RPMI8226 (cell line): ENCODE results near the gene CASP10.
"Not testable (repeated sequence)": the region's sequence is repeated elsewhere in the genome, so short reads cannot be mapped to it uniquely, and the experiment has no call there.

Experiments used
- DNase-seq: peaks from one replicate; pipeline ENCODE4 v3.0.0-alpha.2; 2015

The CASP10 gene

DNA sequence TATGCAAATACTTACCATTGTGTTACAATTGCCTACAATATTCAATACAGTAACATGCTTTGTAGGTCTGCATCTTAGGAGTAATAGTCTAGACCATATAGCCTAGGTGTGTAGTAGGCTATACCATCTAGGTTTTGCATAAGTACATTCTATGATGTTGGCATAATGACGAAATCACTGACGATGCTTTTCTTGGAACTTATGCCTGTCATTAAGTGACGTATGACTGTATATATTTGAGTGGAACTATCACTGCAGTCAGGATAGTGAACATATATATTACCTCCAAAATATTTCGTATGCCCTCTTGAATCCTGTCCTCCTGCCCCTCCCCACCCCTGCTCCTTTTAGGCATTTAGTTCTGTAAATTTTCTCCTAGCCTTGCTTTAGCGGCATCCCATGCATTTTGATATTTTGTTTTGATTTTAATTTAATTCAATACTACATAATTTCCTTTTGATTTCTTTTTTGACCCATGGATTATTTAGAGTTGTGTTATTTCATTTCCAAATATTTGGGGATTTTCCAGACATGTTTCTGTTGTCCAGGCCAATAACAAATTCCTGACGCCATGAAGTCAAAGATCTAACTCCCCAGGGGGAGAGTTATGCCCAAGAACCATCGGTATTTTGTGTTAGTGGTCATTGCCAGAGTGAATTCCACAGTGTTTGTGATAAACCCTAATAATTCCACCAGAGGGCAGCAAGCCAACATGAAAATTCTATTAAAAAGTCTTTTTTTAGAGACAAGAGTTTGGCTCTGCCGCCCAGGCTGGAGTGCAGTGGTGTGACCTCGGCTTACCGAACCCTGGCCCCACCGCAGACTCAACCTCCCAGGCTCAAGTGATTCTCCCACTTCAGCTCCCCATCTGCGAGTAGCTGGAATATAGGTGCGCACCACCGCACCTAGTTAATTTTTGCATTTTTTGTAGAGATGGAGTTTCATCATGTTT lies 53.2 kb downstream of the CASP10 start:
- peak; percentile 86 for DNase-seq

DNA sequence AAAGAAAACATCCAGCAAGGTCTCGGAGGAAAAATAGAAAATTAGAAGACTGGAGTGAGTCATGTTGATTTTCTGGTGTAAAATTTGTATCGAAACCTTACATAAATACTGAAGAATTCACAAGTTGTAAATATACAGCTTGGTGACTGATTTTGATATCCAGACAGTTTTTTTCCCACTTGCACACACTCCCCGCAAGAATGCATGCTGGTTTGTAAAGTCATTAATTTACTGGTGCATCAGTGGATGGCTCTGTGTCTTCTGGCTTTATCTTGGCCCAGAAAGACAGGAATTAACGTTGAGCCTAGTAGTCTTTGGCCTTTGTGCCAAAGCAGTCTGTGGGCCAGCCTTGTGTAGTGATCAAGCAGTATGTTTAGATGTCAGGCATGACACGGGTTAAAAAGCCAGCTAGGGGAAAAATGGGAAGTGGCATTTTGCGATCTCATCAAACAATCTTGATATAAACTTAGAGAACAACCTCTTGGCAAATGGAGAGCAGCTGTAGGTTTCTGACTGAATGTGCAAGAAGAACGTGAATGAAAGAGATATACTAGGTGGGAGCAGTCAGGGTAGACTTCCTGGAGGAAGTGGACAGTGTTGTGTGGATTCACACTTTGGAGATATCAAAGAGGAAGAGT lies 54.7 kb downstream of the CASP10 start:
- DNase-seq, result no peak

DNA sequence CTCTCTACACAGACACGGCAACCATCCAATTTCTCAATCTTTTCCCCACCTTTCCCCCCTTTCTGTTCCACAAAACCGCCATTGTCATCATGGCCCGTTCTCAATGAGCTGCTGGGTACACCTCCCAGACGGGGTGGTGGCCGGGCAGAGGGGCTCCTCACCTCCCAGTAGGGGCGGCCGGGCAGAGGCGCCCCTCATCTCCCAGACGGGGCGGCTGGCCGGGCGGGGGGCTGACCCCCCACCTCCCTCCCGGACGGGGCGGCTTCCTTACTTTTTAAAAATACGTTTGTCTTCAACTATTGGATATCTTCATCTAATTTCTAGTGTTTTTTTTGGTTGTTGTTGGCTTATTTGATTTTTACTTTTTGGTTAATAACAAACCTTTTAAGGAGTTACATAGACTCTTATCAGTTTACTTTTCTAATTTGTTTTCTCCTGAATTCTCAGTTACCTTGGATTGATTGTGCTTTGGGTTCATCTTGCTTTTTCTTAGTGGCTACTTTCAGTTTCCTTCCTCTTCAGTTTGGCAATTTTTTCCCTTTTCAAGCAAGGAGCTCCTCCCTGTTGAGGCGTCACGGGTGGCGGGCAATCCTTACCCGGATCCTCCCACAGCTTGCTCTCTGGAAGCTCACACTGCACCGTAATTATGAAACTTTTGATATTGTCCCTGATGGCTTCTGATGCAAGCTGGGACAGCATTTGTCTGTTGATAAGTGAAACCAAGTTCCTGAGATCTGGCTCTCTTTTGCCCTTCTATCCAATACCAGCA lies 56.4 kb downstream of the CASP10 start:
- not testable (repeated sequence) for DNase-seq

DNA sequence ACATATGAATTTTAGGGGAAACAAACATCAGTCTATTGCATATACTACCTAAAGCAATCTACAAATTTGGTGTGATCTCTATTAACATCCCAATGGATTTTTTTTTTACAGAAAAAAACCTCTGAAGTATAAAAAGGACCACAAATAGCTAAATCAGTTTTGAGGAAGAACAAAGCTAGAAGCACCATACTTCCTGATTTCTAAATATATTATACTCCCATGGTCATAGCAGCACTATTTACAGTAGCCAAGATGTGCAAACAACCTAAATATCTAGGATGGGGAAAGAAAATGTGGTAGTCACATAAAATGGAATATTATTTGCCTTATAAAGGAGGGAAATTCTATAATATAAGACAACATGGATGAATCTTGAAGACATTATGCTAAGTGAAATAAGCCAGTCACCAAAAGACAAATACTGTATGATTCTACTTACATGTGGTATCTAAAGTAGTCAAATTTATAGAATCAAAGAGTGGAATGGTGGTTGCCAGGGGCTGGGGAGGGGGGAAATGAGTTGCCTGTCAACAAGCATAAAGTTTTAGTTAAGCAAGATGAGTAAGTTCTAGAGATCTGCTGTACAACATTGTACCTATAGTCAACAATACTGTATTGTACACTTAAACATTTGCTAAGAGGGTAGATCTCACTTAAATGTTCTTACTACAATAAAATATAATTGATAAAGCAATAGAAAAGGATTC lies 59.8 kb downstream of the CASP10 start:
- DNase-seq, result no peak

DNA sequence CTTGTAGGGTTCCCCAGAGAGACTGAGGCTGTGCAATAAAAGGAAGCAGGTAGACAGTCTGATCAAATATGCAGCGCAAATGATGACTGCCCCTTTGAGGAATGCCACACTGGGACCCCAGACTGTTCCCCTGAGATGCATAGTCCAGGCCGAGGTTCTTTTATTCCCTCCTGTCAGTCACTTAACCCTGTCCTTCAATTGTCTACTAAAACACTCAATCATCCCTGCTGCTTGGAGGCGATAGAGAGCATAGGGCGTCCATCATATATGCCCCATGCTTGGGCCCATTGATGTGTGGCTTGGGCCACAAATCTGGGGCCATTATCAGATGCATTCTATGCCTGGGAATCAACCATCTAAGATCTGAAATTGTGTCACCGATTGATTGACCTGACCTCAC lies 61.9 kb downstream of the CASP10 start:
- no peak for DNase-seq

DNA sequence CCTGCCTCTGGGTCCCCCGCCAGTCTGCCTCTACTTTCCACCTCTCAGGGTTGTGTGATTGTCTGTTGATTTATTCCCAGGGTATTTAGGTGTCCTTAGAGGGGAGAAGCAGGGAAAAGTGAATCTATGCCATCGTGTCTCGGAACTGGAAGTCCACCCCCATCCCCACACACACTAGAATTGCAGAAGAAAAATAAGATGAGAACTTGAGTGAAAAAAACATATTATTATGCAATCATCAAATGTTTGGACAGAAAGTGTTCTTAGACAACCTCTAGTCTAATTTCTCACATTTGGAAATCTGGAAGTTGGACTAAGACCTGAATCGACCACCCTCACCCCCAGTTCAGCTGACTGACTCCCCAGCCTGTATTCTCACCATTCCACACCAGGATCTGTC lies 63.3 kb downstream of the CASP10 start:
- no peak for DNase-seq

DNA sequence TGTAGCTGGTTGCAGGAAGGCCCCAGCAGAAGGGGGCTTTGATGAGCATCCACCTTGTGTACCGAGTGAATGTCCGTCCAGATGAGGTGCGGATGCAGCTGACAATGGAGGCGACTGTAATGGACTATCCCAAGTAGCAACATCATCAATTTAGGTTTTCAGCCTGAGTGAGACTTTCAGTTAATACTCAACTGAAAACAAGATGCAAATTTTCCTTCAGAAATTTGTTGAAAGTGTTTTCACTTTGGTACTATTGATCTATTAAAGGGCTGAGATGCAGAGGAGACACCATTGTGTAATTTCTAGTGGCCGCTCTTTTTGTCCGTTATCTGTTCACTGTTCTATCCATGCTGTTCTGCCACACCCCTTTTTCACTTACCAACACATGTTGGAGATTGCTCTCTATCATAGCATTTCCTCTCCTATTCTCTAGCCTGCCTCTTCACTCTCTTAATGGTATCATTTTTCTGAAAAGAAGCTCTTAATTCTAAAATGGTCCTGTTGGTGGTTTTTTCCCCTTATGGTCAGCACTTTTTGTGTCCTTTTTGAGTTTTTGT lies 65.4 kb downstream of the CASP10 start:
- no peak for DNase-seq

DNA sequence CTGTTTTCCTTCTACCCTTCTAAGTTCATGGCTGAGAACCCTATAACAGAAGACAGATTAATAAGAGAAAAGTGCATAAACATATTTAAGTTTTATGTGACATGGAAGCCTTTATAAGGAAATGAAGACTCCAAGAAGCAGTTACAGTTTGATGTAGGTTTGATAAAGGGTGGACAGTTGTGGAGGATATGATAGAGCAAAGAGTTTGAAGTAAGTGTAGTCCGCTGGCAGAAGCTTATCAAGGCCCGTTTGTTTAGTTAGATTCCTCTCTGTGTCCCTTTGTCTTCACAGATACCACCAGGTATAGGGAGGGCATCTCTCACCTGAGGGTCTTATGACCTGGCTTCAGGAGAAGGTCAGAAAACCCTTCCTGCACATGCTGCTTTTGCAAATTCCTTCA lies 66.9 kb downstream of the CASP10 start:
- DNase-seq, result no peak

DNA sequence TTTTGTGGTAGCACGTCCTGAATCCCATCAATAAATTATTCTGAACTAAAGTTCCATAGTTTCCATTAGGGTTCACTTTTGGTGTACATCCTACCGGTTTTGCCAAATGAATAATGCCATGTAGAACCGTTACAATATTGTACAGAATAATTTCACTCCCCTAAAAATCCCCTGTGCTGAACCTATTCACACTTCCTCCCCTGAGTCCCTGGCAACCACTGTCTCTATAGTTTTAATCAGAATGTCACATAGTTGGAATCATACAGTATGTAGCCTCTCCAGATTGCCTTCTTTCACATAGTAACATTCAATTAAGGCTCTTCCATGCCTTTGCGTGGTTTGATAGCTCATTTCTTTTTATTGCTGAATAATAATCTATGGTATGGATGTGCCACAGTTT lies 67.8 kb downstream of the CASP10 start:
- DNase-seq, result no peak

DNA sequence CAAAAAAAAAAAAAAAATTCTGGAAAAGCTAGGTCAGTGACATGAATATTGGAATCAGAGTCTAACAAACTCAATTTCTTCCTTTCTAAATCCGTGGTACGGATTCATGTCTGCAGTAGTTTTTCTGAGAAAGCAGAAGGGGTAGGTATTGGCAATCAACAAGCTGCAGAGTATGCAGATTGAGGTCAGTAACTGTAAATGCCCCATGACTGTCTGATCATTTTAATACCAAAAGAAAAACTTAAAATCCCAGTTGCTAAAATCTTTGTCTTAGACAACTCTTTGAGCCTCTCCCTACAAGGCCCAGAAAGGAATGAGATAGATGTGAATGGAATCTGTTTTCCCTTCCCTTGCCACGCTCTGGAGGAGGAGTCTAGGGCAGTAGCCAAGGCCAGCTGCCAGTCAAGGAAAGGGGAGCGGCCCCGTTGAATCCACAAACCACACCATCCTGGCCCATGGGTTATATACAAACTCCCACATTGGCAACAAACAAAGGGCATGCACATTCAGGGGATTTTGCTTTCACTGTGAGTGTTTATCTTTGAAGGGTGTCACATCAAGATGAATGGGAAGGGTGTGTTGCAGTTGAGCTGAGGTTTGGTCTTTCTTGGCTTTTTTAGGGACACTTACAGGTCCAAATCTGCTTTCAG lies 71.3 kb downstream of the CASP10 start:
- DNase-seq, result no peak

DNA sequence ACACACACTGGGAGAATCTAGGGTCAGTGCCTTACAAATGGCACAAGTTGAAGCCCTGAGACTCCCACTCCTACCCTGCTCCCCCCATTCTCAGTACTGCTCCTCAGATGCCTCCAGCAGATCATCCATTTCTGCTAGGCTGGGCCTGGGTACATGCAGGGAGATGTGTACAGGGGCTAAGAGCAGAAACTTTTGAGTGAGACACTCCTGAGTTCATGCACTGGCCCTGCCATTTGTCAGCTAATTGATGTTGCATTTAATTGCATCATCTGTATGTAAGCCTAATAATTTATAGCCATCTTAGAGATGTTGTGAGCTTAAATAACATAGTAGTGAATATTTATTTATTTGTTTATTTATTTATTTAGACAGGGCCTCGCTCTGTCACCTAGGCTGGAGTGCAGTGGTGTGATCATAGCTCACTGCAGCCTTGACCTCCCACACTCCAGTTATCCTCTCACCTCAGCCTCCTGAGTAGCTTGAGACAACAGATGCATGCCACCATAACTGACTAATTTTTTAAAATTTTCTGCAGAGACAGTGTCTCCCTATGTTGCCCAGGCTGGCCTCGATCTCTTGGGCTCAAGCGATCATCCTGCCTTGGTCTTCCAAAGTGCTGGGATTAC lies 72.6 kb downstream of the CASP10 start:
- DNase-seq, result no peak

DNA sequence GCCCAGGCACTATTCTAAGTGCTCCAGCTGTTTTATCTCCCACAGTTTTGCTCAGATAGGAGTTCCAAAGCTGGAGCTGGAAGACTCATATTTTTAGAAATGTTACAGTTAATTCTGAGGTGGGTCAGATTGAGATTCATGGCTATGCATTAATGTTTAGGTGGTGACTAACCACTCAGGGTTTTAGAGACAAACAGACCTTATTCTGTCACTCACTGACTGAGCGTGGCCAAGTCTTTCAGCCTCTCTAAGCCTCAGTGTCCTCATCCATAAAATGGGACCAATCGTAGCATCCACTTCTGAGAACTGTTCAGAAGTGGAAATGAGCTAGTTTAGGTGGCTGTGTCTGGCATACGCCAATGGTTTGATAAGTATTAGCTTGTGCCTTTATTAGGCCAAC lies 73.1 kb downstream of the CASP10 start:
- DNase-seq, result no peak

DNA sequence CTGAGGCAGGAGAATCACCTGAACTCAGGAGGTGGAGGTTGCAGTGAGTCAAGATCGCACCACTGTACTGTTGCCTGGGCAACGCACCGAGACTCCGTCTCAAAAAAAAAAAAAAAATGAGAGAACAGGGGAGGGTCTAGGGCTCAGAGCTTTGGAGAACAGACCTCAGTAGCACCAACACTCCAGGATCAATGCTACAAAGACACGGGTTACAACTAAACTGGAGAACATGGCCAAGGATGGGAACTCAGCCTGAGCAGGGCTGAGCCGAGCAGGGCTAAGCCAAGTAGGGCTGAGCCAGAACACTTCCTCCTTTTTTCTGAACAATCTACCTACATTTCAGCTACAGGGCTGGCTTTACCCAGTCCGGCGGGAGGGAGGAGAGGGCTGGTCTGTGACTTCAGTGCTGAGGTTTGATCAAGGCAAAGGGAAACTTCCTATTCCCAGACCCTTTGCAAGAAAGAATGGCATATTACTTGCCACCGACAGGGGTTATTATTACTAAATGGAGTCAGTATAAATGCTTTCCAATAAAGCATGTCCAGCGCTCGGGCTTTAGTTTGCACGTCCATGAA lies 74.5 kb downstream of the CASP10 start:
- DNase-seq, result peak; percentile 82

DNA sequence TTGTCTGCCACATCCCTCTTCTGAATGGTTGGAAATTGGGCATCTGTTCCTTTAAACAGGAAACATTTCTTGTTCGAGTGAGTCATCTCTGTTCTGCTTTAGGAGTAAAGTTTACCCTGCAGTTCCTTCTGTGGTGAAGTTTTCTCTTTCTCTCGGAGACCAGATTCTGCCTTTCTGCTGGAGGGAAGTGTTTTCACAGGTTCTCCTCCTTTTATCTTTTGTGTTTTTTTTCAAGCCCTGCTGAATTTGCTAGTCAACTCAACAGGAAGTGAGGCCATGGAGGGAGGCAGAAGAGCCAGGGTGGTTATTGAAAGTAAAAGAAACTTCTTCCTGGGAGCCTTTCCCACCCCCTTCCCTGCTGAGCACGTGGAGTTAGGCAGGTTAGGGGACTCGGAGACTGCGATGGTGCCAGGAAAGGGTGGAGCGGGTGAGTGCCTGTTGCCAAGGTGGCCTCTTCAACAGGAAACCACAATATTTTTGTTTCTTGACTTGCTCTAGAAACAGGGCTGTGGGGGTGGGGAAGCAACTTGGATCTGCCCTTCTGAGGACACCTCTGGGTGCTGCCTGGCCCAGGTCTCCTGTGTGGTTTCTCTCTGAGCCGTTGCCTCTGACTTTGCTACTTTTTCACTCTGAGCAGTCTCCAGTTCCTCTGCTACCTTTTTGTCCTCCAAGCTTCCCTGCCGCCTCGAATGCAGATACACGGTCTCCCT lies 75.2 kb downstream of the CASP10 start:
- peak; percentile 97 for DNase-seq

DNA sequence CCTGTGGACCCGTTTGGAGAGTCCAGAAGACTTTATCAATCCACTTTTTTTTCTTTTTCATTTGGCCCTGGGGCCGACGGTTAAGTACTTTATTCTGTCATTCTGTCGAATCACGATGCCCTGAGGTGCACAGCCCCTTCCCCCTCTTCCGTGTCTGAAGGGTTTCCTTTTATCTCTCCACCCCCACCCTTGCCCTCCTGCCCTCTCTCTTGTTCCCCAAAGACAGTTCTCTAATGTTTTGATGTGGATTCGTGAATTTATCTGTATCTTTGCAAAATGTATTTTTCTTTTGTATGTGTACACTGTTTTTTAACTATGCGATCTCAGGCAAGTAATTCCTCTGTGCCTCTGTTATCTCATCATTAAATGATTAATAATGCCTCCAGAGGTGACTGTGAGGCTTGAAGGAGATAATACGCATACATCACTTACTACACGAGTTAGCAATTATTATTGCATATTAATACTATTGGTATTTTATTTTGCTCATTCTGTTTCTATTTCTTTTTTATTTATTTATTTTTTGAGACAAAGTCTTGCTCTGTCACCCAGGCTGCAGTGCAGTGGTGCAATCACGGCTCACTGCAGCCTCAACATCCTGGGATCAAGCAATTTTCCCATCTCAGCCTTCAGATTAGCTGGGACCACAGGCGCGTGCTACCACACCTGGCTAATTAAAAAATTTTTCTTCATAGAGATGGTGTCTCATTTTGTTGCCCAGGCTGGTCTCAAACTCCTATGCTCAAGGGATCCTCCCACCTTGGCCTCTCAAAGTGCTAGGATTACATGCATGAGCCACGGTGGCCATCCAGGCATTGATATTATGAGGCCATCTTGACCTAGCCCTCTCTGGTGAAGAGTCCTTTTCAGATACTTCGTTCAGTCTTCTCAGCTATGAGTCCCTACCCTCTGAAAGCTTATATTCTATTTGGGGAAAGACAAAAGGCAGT lies 76.0 kb downstream of the CASP10 start:
- peak; percentile 28 for DNase-seq

DNA sequence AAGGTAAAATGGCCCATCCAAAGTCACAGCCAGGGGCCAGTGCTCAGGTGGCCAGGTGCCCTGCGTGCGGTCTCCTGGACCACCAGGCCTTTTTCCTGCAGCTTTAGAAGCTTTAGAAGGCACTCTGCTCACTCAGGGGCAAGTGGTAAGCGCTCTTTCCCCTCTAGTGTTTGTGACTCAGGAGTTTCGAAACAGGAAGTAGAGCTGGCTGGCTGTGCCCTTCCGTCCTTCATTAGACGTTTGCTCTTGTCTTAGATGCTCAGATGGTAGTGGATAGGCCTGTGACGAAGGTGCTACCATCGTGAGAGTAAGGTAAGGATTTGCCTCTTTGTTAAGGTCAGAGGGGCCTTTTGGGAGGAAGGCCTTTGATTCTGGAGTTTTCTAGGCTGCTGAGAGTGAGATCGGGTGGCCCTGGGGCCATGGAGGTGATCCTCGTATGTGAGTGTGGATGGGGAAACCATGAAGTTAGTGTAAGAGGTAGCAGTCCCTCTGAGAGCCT lies 77.4 kb downstream of the CASP10 start, which contains the start of gene CASP8:
Gene CASP8, plus strand, starts transcription at position 235 of the 499 bp plus-strand sequence. CDS start 5,951 bp downstream, outside the sequence.
- DNase-seq, result peak; percentile 88

DNA sequence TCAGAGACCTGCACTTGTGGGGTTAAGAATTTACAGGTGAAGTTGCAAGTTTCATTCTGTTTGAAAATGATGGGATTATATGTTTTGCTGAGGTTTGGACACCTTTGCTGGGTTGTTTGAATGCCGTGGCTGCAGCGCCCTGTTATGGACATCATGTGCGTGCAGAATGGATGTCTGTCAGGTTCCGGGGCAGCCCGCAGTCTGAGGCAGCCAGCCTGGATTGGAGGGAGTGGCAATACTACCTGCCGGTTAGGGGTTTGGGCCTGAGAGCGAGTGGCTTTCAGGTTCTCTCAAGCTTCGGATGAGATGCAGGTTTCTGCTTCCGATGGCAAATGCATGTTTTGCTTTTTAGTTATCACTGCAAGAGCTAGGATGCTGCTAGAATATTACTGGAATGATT lies 78.5 kb downstream of the CASP10 start:
- DNase-seq, result peak; percentile 81

DNA sequence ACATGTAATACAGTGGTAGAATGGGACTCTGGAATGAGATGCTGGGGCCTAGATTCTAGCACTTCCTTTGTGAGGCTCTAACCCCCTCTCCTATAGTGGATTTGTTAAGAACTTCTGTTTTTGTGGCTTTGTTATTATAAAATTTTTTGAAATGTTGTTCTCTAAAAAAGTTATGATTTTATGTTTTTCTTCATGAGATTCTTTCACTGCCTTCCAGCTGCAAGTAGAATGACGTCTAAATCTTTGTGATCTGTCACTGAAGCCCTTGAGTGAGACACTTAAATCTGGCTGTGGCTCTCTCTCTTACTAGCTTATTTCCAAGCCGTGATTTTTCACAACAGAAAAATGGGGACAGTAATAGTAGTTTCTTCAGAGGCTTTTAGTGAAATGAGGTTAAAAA lies 79.0 kb downstream of the CASP10 start:
- peak; percentile 15 for DNase-seq

DNA sequence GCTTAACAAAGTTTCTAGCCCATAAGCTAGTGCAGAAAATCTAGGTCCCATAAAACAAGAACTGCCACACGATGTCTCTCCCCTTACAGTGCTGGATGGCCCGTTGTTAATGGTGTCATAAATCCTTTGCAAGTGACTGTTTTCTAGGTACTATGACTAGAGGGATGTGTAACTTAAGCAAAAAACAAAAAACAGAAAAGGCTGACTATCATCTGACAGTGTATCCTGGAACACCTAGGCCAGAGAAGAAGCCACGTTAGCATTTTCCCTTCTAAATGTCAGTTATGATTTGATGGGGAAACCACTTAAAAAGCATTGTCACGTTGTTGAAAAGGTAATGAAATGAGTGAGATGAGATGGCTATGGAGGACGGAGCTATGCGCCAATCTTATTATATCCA lies 79.8 kb downstream of the CASP10 start:
- peak; percentile 70 for DNase-seq
